CD14-positive monocyte (primary cell): ENCODE measurements around the gene MTMR12. TPM values are rescaled to one million over a fixed set of nuclear protein-coding genes. Genes with fewer than 3 reads are reported as not detected.

Source experiments
- DNase-seq, 3 donors: peaks; one replicate each; pipeline ENCODE4 v3.0.0-alpha.2; 2011 to 2022
- H2AFZ ChIP-seq: 2 replicates; pipeline ENCODE4 v1.6.0; 2012; ENCODE audit warnings: mild to moderate bottlenecking, low read depth, low read length, inconsistent platforms; ENCODE audit not compliant: insufficient read depth, poor library complexity, severe bottlenecking
- H3K27ac ChIP-seq, 2 donors: 1 replicate in 1 of 2; 2 replicates in 1 of 2; pipeline ENCODE4 v1.5.1; 2012 to 2013; ENCODE audit warnings: low read length in 2 of 2, control low read depth in 1 of 2, inconsistent platforms in 1 of 2, low read depth in 1 of 2, mild to moderate bottlenecking in 1 of 2
- H3K27me3 ChIP-seq, 2 donors: one replicate each; pipeline versions ENCODE4 v1.6.0 to v1.6.1; 2011 to 2013; ENCODE audit warnings: low read length in 2 of 2; ENCODE audit not compliant: control insufficient read depth in 2 of 2, insufficient read depth in 2 of 2
- H3K36me3 ChIP-seq, 2 donors: replicated peaks in 1 of 2; 1 replicate in 1 of 2; 2 replicates in 1 of 2; pipeline versions ENCODE4 v1.5.1 to v1.6.1; 2012 to 2013; ENCODE audit warnings: low read length in 2 of 2, control low read depth in 1 of 2, inconsistent platforms in 1 of 2, mild to moderate bottlenecking in 1 of 2; ENCODE audit not compliant: insufficient read depth in 2 of 2, control insufficient read depth in 1 of 2
- H3K4me1 ChIP-seq, 2 donors: 1 replicate in 1 of 2; 2 replicates in 1 of 2; pipeline versions ENCODE4 v1.5.1 to v1.6.1; 2012 to 2013; ENCODE audit warnings: low read length in 2 of 2, control low read depth in 1 of 2, inconsistent platforms in 1 of 2, mild to moderate bottlenecking in 1 of 2, moderate library complexity in 1 of 2; ENCODE audit not compliant: insufficient read depth in 2 of 2, control insufficient read depth in 1 of 2
- H3K4me2 ChIP-seq: replicated peaks from 2 replicates; pipeline ENCODE3; 2012; ENCODE audit warnings: low read length, moderate library complexity, mild to moderate bottlenecking; ENCODE audit not compliant: poor library complexity, severe bottlenecking; ENCODE audit errors: extremely low read depth
- H3K4me3 ChIP-seq, 3 experiments: fragments of 200-600 bp in 1 of 3; sonication (generic) in 1 of 3; replicated peaks in 1 of 3; 1 replicate in 2 of 3; 2 replicates in 1 of 3; pipeline ENCODE4 v1.5.1; 2011 to 2013; ENCODE audit warnings: low read length in 3 of 3, mild to moderate bottlenecking in 3 of 3, control low read depth in 2 of 3, low read depth in 2 of 3, inconsistent platforms in 1 of 3, moderate library complexity in 1 of 3
- H3K79me2 ChIP-seq: 2 replicates; pipeline ENCODE4 v1.6.0; 2012; ENCODE audit warnings: mild to moderate bottlenecking, control low read depth, inconsistent platforms, low read length, moderate library complexity; ENCODE audit not compliant: insufficient read depth
- H3K9ac ChIP-seq: 2 replicates; pipeline ENCODE4 v1.6.0; 2017; ENCODE audit warnings: low read length, mild to moderate bottlenecking; ENCODE audit not compliant: insufficient read depth, poor library complexity, severe bottlenecking
- H3K9me3 ChIP-seq, 2 donors: replicated peaks in 1 of 2; 1 replicate in 1 of 2; 2 replicates in 1 of 2; pipeline versions ENCODE4 v1.5.1 to v1.6.1; 2012 to 2013; ENCODE audit warnings: low read length in 2 of 2, control low read depth in 1 of 2; ENCODE audit not compliant: control insufficient read depth in 1 of 2, insufficient read depth in 1 of 2
- H4K20me1 ChIP-seq: 2 replicates; pipeline ENCODE4 v1.6.0; 2012; ENCODE audit warnings: mild to moderate bottlenecking, low read length, control low read depth, moderate library complexity; ENCODE audit not compliant: insufficient read depth
- H3K27ac Mint-ChIP-seq, 7 donors: one replicate each; pipeline ENCODE4 v1.8.0; 2020; ENCODE audit warnings: mild to moderate bottlenecking in 7 of 7, mixed read lengths in 7 of 7, moderate library complexity in 6 of 7, inconsistent platforms in 2 of 7
- H3K27me3 Mint-ChIP-seq, 3 donors: one replicate each; pipeline ENCODE4 v1.8.0; 2021 to 2022; ENCODE audit warnings: low read depth in 3 of 3, mild to moderate bottlenecking in 3 of 3, mixed read lengths in 3 of 3, moderate library complexity in 3 of 3, inconsistent platforms in 1 of 3
- H3K36me3 Mint-ChIP-seq, 2 donors: one replicate each; pipeline ENCODE4 v1.8.0; 2020; ENCODE audit warnings: mixed read lengths in 2 of 2, inconsistent platforms in 1 of 2, mild to moderate bottlenecking in 1 of 2
- H3K4me1 Mint-ChIP-seq: one replicate; pipeline ENCODE4 v1.8.0; 2020; ENCODE audit warnings: mild to moderate bottlenecking, mixed read lengths
- H3K4me3 Mint-ChIP-seq, 2 donors: one replicate each; pipeline ENCODE4 v1.8.0; 2020; ENCODE audit warnings: mild to moderate bottlenecking in 2 of 2, mixed read lengths in 2 of 2, moderate library complexity in 1 of 2
- H3K9me3 Mint-ChIP-seq, 7 donors: one replicate each; pipeline ENCODE4 v1.8.0; 2020 to 2022; ENCODE audit warnings: mixed read lengths in 7 of 7, mild to moderate bottlenecking in 6 of 7, moderate library complexity in 6 of 7, inconsistent platforms in 2 of 7
- CTCF ChIP-seq: fragments of 200-600 bp; IDR thresholded peaks from one replicate; pipeline ENCODE4 v1.8.0; 2022; ENCODE audit warnings: antibody characterized with exemption, mild to moderate bottlenecking
- WGBS: methylation state at CpG from one replicate; pipeline ENCODE4 v1.1.5; 2013; ENCODE audit warnings: missing lambda C conversion rate; ENCODE audit not compliant: insufficient coverage; 5-methylcytosine and 5-hydroxymethylcytosine counted together
- intact Hi-C, 2 donors: fragments of 100-400 bp; cut with micrococcal nuclease; formaldehyde crosslinking; loops; one replicate each; pipeline versions ENCODE4 v1.15.0 to v1.15.1; 2023
- polyA plus RNA-seq, 3 donors: library from polyadenylated mRNA; depleted of rRNA in 1 of 3; unstranded in 2 of 3; stranded (reverse) in 1 of 3; fragments of 300-500 nt in 2 of 3; fragments of >200 nt in 1 of 3; fragmentation: Illumina TruSeq in 2 of 3; gene quantifications; 1 replicate in 2 of 3; 2 replicates in 1 of 3; pipeline ENCODE4 v1.2.3, GENCODE V29; 2012 to 2021

MTMR12 gene
- polyA plus RNA-seq, 3 donors: 10.3 to 19.0 (median 17.3) TPM

GRCh38 chr5:32346869-32347268 is 34.1 kb upstream of the MTMR12 start:
- Histone ChIP-seq H3K4me1 (no peaks in the 10 kb centered on the region), H3K27me3 (no peaks in the 10 kb centered on the region), H4K20me1 (no peaks in the 10 kb centered on the region), H3K4me2 (no peak overlapping the region), H3K27ac (no peak overlapping the region), H3K9me3 (peaks cover 6 to 7% of the 10 kb centered on the region in 2 donors), H3K79me2 (no peaks in the 10 kb centered on the region), H3K4me3 (no peak overlapping the region), H2AFZ (no peak overlapping the region), H3K36me3 (no peaks in the 10 kb centered on the region), H3K9ac (no peak overlapping the region)
- intact Hi-C loops: no loop called here
- no peak for TF ChIP-seq CTCF
- no peak overlapping the region for H3K27ac Mint-ChIP-seq
- peaks cover 0 to 2% (median 2%) of the 10 kb centered on the region in 3 donors for H3K27me3 Mint-ChIP-seq
- H3K9me3 Mint-ChIP-seq: peaks cover 8 to 45% (median 30%) of the 10 kb centered on the region in 7 donors
- no peaks in the 10 kb centered on the region for H3K4me1 Mint-ChIP-seq
- H3K36me3 Mint-ChIP-seq: peaks cover 0 to 2% of the 10 kb centered on the region in 2 donors
- DNase-seq: no peak
- no peak overlapping the region for H3K4me3 Mint-ChIP-seq
- no CpG with 5 or more reads among the region's 2 CpGs for WGBS

- Mint-ChIP-seq H3K27me3 (peaks cover 0 to under 1% (median 0%) of the 10 kb centered on the region in 3 donors), H3K9me3 (peaks cover 20 to 71% (median 56%) of the 10 kb centered on the region in 7 donors), H3K4me3 (no peak overlapping the region), H3K4me1 (no peaks in the 10 kb centered on the region), H3K36me3 (no peaks in the 10 kb centered on the region), H3K27ac (no peak overlapping the region)
- Histone ChIP-seq H4K20me1 (no peaks in the 10 kb centered on the region), H3K36me3 (no peaks in the 10 kb centered on the region), H3K4me2 (no peak overlapping the region), H3K79me2 (no peaks in the 10 kb centered on the region), H3K27me3 (no peaks in the 10 kb centered on the region), H3K27ac (no peak overlapping the region), H3K4me3 (no peak overlapping the region), H3K9me3 (peaks cover 27 to 30% of the 10 kb centered on the region in 2 donors), H3K4me1 (no peaks in the 10 kb centered on the region), H2AFZ (no peak overlapping the region), H3K9ac (no peak overlapping the region)
- intact Hi-C loops: no loop called here
- no peak for DNase-seq
- WGBS: no CpG with 5 or more reads among the region's 2 CpGs
- no peak for TF ChIP-seq CTCF
Measured at GRCh38 chr5:32343058-32343672, 30.4 kb upstream of the MTMR12 start.
